HepG2 (cell line): ENCODE data around the gene SPECC1L. TPM values are rescaled to one million over a fixed set of nuclear protein-coding genes. Genes with fewer than 3 reads are reported as not detected.
A peak's percentile ranks its signal among the peaks of the same experiment; 100 is the strongest.

Source experiments
- ATF2 ChIP-seq: sonication (generic); formaldehyde crosslinking; IDR thresholded peaks from 2 replicates; pipeline ENCODE4 v1.4.0; 2020; ENCODE audit warnings: missing genetic modification reagents
- CTCF ChIP-seq: sonication (generic); formaldehyde crosslinking; IDR thresholded peaks from 2 replicates; pipeline ENCODE4 v1.5.0; 2020; ENCODE audit warnings: mild to moderate bottlenecking, missing genetic modification reagents, moderate library complexity
- DMTF1 ChIP-seq: sonication (generic); formaldehyde crosslinking; IDR thresholded peaks from 2 replicates; pipeline ENCODE4 v1.4.0; 2020; ENCODE audit warnings: mild to moderate bottlenecking, missing genetic modification reagents
- FOXK1 ChIP-seq: sonication (generic); formaldehyde crosslinking; IDR thresholded peaks from 2 replicates; pipeline ENCODE4 v1.4.0; 2020; ENCODE audit warnings: low read depth, missing genetic modification reagents, borderline replicate concordance
- KAT7 ChIP-seq: IDR thresholded peaks from 2 replicates; pipeline ENCODE4 v1.6.1; 2018; ENCODE audit warnings: borderline replicate concordance, missing compliant biosample characterization
- SIN3A ChIP-seq: IDR thresholded peaks from 2 replicates; pipeline ENCODE4 v1.6.1; 2011; ENCODE audit warnings: low read depth, mild to moderate bottlenecking, control low read depth, low read length, borderline replicate concordance
- ZFP36 ChIP-seq: fragments of 150-350 bp; IDR thresholded peaks from 2 replicates; pipeline ENCODE4 v1.6.1; 2018; ENCODE audit warnings: borderline replicate concordance, low read length, low read depth; ENCODE audit not compliant: partially characterized antibody
- ZNF3 ChIP-seq: IDR thresholded peaks from 2 replicates; pipeline ENCODE4 v1.7.0; 2017; ENCODE audit warnings: inconsistent platforms
- ZNF609 ChIP-seq: sonication (generic); formaldehyde crosslinking; IDR thresholded peaks from 2 replicates; pipeline ENCODE4 v1.4.0; 2020; ENCODE audit warnings: mild to moderate bottlenecking, missing genetic modification reagents, borderline replicate concordance
- ZNF687 ChIP-seq: sonication (generic); formaldehyde crosslinking; IDR thresholded peaks from 2 replicates; pipeline ENCODE4 v1.5.1; 2020; ENCODE audit warnings: mild to moderate bottlenecking, missing genetic modification reagents, moderate library complexity
- ZNF704 ChIP-seq: sonication (generic); formaldehyde crosslinking; IDR thresholded peaks from 2 replicates; pipeline ENCODE4 v1.8.1; 2023; ENCODE audit warnings: mild to moderate bottlenecking, inconsistent platforms, moderate library complexity, missing genetic modification reagents, borderline replicate concordance
- polyA plus RNA-seq, 8 experiments: library from polyadenylated mRNA; depleted of rRNA in 3 of 8; stranded (reverse) in 7 of 8; unstranded in 1 of 8; fragments of >200 nt; fragmentation: Illumina TruSeq in 4 of 8; extraction: Trizol in 4 of 8; gene quantifications; 2 replicates each; pipeline versions ENCODE4 v1.2.1 to v1.2.3, GENCODE V29; 2011 to 2016; ENCODE audit warnings: low read depth in 4 of 8, missing spikeins in 1 of 8, mixed read lengths in 1 of 8; ENCODE audit not compliant: insufficient read depth in 1 of 8
- total RNA-seq, 5 experiments: library from RNA; depleted of rRNA; stranded (reverse); fragments of >200 nt; fragmentation: Illumina TruSeq; extraction: Trizol; gene quantifications; 2 replicates each; pipeline ENCODE4 v1.2.3, GENCODE V29; 2016; ENCODE audit warnings: low read depth in 1 of 5

SPECC1L gene
- total and polyA plus RNA-seq, 2 of the 13 experiments (the other 11 are each of a cell fraction or from before 2014, with no cell fraction given), result 14.1 to 30.3 TPM

- TF ChIP-seq CTCF, result peak; percentile 75
- TF ChIP-seq ZNF687, result 0 out of 2 replicates have a peak, but pooled peaks have one; percentile 3
- no peak for TF ChIP-seq ATF2 (CRISPR knock-in tag)
- TF ChIP-seq ZNF704, result no peak
- TF ChIP-seq DMTF1 (CRISPR knock-in tag), result no peak
- no peak for TF ChIP-seq SIN3A
- TF ChIP-seq FOXK1 (CRISPR knock-in tag), result no peak
- no peak for TF ChIP-seq ZNF3 (CRISPR knock-in tag)
- no peak; the same call in 1 of the 2 replicates for TF ChIP-seq ZNF609 (CRISPR knock-in tag)
- TF ChIP-seq KAT7 (CRISPR knock-in tag), result no peak
- TF ChIP-seq ZFP36, result no peak
Measured at GRCh38 chr22:24423519-24424000, 152.9 kb downstream of the SPECC1L start (continued).
